GM12892 (cell line): Measurements from ENCODE around the gene C1orf105.
A peak's percentile ranks its signal among the peaks of the same experiment; 100 is the strongest.

Experiments
- DNase-seq: peaks from one replicate; pipeline ENCODE4 v3.0.0; 2011; ENCODE audit not compliant: insufficient read length
- FAIRE-seq: peaks from 2 replicates; lab custom pipeline; 2011; peaks lifted over from hg19 to GRCh38; lab: Jason Lieb, UNC
- POLR2A ChIP-seq: IDR thresholded peaks from 2 replicates; pipeline ENCODE4 v1.6.1; 2011; ENCODE audit warnings: low read depth, low read length, control low read depth
- POLR2AphosphoS5 ChIP-seq: IDR thresholded peaks from 2 replicates; pipeline ENCODE4 v1.6.1; 2011; ENCODE audit warnings: low read depth, low read length, control low read depth
- TAF1 ChIP-seq: IDR thresholded peaks from 2 replicates; pipeline ENCODE4 v1.6.1; 2011; ENCODE audit warnings: low read depth, mild to moderate bottlenecking, control low read depth, low read length, borderline replicate concordance

C1orf105 gene

DNA sequence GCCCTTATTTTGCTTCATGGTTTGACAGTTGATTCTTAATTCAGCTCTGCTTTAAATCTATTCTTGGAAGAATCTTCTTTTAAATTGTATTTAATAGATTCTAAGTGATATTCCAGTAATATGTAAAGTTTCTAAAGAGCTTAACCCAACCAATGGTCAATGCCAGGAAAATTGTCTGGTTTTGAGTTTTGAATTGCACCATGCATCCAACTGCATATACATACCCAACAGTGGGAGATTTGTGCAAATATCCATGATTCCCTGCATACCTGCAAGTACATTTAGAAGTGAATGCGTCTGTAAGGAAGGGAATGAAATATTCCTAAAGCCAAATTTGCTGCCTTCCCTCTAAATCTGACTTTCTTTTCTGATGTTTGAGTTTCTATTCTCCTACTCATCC lies 35.8 kb upstream of the C1orf105 start:
- TF ChIP-seq POLR2AphosphoS5, result no peak
- no peak for TF ChIP-seq POLR2A
- no peak for TF ChIP-seq TAF1
- no peak for FAIRE-seq
- DNase-seq, result no peak

DNA sequence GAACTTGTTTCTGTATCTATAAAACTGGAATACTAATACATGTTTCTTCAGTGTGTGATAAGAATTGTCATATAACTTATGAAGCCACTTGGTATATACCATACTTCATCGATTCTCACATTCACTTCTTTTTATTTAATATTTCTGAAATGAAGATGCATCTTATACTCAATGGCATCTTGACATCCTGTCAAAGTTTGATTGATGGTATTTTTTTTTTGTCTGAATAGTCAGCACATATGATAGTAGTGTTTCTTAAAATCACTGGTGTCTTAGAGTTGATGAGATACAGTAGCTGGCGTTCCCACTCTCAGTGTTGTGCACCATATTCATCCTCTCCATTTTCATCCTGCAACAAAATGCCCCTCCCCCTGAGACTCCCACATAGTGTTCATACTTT lies 34.4 kb upstream of the C1orf105 start:
- TF ChIP-seq TAF1 (no peak), POLR2AphosphoS5 (no peak), POLR2A (no peak)
- no peak for FAIRE-seq
- no peak for DNase-seq

DNA sequence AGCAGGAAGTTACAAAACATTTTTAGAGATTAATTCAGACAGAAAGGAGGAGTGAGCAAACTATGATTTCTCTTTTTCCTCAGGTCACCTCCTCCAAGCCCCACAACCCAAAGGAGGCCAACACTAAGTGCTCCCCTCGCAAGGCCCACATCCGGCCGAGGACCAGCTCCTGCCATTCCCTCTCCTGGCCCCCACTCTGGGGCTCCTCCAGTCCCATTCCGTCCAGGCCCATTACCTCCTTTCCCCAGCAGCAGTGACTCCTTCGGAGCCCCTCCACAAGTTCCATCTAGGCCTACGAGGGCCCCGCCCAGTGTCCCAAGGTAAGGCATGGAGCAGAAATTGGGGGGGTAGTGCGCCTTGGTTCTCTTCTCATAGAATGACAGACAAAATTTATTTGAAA lies 32.0 kb upstream of the C1orf105 start:
- DNase-seq (no peak), FAIRE-seq (no peak)
- TF ChIP-seq POLR2AphosphoS5 (no peak), TAF1 (no peak), POLR2A (no peak)

DNA sequence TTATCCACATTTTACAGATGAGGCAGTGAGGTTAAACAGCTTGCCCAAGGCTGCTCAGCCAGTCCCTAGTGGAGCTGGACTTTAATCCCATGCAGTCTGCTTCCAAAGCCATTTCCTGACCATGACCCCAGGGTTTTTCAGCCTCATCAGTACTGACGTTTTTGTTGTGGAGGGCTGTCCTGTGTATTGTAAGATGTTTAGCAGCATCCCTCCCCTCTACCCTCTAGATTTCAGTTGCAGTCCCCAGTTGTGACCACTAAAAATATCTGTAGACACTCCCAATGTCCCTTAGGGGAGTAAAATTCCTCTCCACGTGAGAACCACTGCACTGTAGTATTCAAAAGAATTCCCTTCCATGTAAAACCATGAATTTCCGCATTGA lies 30.2 kb upstream of the C1orf105 start:
- FAIRE-seq, result no peak
- TF ChIP-seq POLR2A (no peak), POLR2AphosphoS5 (no peak), TAF1 (no peak)
- DNase-seq, result no peak

DNA sequence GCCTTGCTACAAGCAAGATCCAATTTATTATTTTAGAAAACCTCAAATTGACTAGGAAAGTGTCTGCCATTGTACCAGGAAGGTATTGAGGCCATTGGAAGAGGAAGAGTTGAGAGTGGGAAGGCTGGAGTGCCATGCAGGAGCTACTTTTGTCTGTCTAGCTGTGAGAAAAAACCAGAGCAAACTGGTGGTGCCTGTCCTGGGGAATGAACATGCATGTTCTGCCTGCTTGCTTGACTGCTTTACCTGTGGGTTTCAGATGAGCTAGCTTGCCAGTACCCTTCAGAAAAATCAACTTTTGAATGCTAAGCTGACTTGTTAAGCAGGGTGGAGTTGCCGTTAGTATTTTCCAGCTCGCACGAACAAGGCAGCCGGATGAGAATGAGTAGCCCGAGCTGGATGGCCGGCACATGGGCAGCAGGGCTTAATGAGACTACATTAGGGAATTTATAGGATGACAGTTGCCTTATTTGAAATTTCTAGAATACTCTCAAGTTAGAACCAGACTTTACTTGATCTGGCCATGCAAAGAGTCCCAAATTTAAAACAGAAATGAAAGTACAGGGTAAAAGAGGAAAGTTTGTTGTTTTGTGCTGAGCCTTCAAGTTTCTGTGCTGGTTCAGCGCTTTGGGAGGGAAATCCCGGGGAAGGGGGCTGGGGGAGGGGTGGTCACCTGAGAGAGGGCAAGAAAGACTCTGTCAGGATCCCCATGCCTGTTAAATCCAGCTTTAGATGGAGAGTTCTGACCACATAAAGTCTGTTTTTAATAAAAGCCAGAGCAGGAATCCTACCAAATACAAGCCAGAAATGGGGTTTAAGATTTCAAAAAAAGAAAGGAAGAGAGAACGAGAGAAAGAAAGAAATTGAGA lies 29.6 kb upstream of the C1orf105 start:
- TF ChIP-seq POLR2A (peak; percentile 38; the same call in 1 of the 2 replicates), POLR2AphosphoS5 (no peak), TAF1 (no peak)
- no peak for DNase-seq
- FAIRE-seq, result peak; percentile 96

DNA sequence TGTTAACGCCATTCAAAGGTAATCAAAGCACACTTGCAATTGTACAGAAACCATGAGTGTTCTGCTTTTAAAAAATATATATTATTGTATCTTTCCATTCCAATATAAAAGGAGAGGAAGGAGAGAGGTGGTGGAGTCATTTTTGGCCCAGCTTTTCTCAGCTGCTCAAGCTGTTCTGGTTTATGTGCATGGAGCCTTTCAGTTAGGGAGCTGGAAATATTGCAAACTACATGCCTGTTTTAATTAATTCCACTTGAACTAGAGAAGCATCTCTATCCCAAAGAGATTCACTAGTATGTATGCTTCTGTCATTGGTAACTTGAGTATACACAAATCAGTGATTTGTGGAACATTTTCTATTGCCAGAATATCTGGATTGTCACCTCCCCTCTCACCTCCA lies 28.5 kb upstream of the C1orf105 start:
- DNase-seq, result no peak
- FAIRE-seq, result peak; percentile 9
- TF ChIP-seq TAF1 (no peak), POLR2A (no peak), POLR2AphosphoS5 (no peak)

DNA sequence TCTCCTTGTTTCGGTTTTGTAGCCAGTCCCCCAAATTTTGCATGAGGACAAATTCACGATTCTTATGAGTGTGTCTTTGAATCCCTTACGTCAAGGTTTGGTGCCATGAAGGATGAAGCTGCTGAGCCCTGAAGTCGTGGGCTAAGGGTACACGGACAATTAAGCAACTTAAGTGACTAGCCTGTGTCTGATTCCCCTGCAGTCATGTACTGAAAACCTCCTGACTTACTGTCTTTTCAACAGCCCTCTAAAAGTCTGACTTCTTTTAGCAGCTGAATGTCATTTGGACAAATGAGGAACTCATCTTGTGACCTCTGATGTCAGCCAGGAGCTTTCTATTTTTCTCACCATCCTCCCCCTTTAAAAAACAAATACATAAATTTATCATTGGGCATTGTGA lies 27.1 kb upstream of the C1orf105 start:
- FAIRE-seq (no peak), DNase-seq (no peak)
- TF ChIP-seq POLR2A (no peak), POLR2AphosphoS5 (no peak), TAF1 (no peak)

DNA sequence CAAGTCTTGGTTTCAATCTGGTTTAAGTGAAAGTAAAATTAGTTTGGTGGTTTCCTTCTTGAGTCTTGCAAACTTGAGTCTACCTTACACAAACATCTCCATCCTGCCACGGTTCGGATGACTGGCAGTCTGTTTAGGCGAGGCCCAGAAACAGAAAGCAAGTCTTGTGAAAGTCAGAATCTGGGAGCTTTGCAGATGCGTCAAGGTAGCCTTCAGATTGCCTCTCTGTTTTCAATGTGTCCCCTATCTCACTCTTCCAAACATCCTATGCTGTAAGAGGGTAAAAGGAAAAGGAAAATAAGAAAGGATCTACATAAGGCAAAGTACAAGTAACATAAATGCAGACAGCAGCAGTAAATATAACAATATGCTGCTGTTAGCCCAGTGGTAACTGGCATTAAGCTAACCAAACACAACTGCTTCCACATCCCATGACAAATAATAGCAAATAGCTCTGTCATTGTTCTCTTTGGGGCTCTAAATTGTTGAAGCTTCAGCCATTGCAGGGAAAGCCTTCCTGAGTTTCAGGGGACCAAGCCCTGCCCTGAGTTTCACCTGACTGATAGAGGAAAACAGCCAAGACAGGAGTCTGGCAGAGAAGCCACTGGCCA lies 26.2 kb upstream of the C1orf105 start:
- DNase-seq (no peak), FAIRE-seq (peak; percentile 98)
- no peak for TF ChIP-seq POLR2A
- TF ChIP-seq TAF1, result no peak
- TF ChIP-seq POLR2AphosphoS5, result no peak

DNA sequence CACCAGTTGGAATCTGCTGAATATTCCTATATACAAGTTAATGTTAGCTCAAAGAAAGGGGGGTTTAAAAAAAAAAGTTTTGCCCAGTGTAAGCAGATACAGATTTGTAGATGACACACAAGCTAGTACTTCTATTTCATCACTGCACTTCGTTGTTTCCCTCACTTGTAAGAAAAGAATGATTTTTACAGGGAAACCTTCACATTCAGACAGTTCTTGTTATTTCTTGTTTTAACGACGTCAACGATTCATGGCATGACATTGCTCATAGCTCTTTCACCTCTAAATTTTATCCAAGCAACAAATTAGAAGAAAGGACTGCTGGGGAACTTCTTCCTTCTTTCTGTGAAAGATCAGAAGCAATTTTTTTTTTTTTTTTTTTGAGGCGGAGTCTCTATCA lies 25.7 kb upstream of the C1orf105 start:
- no peak for DNase-seq
- FAIRE-seq, result no peak
- TF ChIP-seq POLR2AphosphoS5 (no peak), POLR2A (no peak), TAF1 (no peak)

DNA sequence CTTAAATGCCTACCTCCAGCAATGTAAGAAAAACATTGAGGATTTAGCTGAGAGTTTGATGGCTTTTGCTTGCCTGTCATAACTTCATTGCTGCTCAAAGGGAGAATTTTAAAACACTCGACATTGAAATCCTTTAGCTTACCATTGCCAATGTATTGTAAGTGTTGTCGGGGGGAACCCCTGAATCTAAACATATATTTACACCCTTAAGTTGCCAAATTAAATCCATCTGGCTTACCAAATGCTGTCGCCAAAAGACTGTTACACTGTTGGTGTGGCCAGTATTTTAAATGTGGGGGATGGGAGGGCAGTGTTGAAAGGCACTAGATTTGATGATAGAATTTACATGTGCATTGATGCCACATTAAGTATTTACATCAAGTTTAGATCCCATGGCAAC lies 24.9 kb upstream of the C1orf105 start:
- no peak for DNase-seq
- peak; percentile 84 for FAIRE-seq
- no peak for TF ChIP-seq POLR2A
- TF ChIP-seq TAF1, result no peak
- TF ChIP-seq POLR2AphosphoS5, result no peak

DNA sequence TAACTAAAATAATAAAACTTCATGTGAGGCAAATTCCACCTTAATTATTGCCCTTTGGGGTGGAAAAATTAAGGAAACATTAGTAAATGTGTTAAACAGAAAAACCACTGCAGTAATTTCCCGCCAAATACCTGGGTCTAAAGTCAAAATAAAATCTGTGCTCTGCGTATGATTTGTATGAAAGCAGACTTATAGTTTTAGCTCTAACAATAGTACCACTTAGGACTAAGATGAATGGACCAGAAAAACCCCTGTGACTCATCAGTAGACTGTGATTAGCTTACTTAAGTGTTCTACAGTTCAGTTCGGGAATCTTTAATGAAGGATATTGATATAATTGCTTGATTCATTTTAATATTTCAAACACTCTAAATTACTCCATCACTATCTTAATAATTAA lies 23.3 kb upstream of the C1orf105 start:
- DNase-seq, result no peak
- no peak for FAIRE-seq

DNA sequence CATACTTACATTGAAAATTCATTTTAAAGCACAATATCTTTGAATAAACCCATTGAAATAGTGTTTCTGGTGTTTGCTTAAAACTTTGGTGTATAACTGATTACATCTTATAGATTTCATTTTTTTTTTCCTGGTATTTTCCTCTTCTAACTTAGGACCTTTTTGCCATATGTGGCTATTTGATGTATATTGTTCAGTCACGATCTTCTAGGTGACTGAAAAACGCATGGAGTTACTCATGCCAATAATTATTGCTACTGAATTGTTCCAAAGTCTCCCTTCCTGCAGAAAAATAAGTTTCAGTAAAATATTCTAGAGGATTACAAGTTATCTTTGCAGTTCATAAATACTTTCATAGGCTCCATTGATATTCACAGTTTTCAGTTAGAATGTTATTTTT lies 22.9 kb upstream of the C1orf105 start:
- DNase-seq (no peak), FAIRE-seq (no peak)
- TF ChIP-seq TAF1 (no peak), POLR2A (no peak)

More for the DNA sequence above, 23.3 kb upstream of the C1orf105 start:
- no peak for TF ChIP-seq POLR2A
- TF ChIP-seq TAF1, result no peak
- TF ChIP-seq POLR2AphosphoS5, result no peak
